ENCODE results near the gene ADGRL1.
"Not testable (repeated sequence)": the region's sequence is repeated elsewhere in the genome, so short reads cannot be mapped to it uniquely, and the experiment has no call there.

DNA sequence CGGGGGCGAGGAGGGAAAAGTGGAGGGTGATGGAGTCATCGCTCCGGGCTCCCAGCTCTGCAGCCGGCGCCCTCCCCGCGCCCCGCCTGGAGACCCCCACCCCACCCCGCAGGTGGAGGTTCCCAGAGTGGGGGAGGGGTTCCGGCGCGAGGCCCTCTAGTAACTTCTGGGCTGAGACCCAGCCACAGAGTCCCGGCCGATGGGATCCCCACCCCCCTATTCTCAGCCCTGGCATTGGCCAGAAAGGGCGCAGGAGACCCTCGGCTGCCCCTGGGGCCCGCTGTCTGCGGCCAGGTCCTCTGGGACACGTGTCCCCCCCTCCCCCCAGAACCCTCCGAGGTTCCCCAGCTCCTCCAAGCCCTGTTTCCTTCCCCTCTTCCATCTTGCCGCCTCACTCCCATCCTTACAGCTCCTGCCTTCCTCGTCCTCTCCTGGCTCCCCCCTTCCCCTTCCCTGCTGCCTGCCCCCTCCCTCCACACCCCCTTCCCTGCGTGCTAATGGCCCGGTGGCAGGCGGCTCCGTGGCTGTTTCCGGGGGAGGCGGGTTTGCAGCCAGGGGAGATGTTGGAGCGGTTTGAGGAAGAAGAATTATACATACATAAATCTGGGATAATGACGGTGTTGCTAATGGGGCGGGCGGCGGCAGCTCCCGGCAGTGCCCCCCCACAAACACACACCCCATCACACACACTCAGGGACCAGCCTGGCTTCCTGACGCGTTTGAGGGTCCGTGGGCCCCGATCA is 43.2 kb upstream of the ADGRL1 start:
- TF ChIP-seq CTCF, POLR2A (IDR thresholded peaks at IDR 0.05): not testable (repeated sequence)

All from thyroid gland (tissue), 4 donors.